Tibial artery (tissue), 4 donors: ENCODE measurements around the gene TDRD1.

Source experiments
- DNase-seq, 2 donors: peaks; one replicate each; pipeline ENCODE4 v3.0.0-alpha.2; 2019
- H3K27ac ChIP-seq, 2 donors: fragments of 200-600 bp; sonication (generic) in 1 of 2; 1 replicate in 1 of 2; 2 replicates in 1 of 2; pipeline ENCODE4 v1.5.1; 2018 to 2019; ENCODE audit warnings: mild to moderate bottlenecking in 1 of 2
- H3K27me3 ChIP-seq, 2 donors: fragments of 200-600 bp; sonication (generic) in 1 of 2; one replicate each; pipeline versions ENCODE4 v1.5.1 to v1.6.0; 2016 to 2019
- H3K36me3 ChIP-seq, 3 donors: fragments of 200-600 bp; sonication (generic) in 2 of 3; one replicate each; pipeline ENCODE4 v1.5.1; 2016 to 2019; ENCODE audit warnings: mild to moderate bottlenecking in 2 of 3
- H3K4me1 ChIP-seq, 4 donors: fragments of 200-600 bp; sonication (generic) in 2 of 4; 1 replicate in 3 of 4; 2 replicates in 1 of 4; pipeline ENCODE4 v1.5.1; 2016 to 2019
- H3K4me3 ChIP-seq, 2 donors: fragments of 200-600 bp; sonication (generic) in 1 of 2; 1 replicate in 1 of 2; 2 replicates in 1 of 2; pipeline ENCODE4 v1.5.1; 2018 to 2019; ENCODE audit warnings: mild to moderate bottlenecking in 2 of 2
- H3K9me3 ChIP-seq, 3 donors: fragments of 200-600 bp; sonication (generic) in 1 of 3; one replicate each; pipeline ENCODE4 v1.5.1; 2016 to 2019
- CTCF ChIP-seq, 2 experiments: fragments of 200-600 bp in 1 of 2; fragments of 450-650 bp in 1 of 2; IDR thresholded peaks; one replicate each; pipeline ENCODE4 v1.5.1; 2017 to 2019; ENCODE audit warnings: antibody characterized with exemption in 2 of 2, mild to moderate bottlenecking in 1 of 2, moderate library complexity in 1 of 2
- intact Hi-C: fragments of 100-400 bp; cut with DNase I; formaldehyde crosslinking; loops from one replicate; pipeline ENCODE4 v1.15.0; 2023; ENCODE audit warnings: low total_unique reads

TDRD1 gene

GRCh38 chr10:114172216-114172615 lies 6.9 kb upstream of the TDRD1 start:
- peak overlapping the region; percentile 77 to 87 for H3K4me3 ChIP-seq
- no peaks in the 10 kb centered on the region for H3K27me3 ChIP-seq
- H3K36me3 ChIP-seq, result peaks cover 0 to 6% (median 0%) of the 10 kb centered on the region in 3 donors
- no peak for DNase-seq
- TF ChIP-seq CTCF (IDR thresholded peaks at IDR 0.05), result no peak
- intact Hi-C loops, result no loop called here
- peaks cover 0 to 12% (median 2%) of the 10 kb centered on the region in 4 donors for H3K4me1 ChIP-seq
- peak overlapping the region in 1 of 2 donors; percentile 92 for H3K27ac ChIP-seq
- peaks cover 0 to 10% (median 3%) of the 10 kb centered on the region in 3 donors for H3K9me3 ChIP-seq

- intact Hi-C loops, result no loop called here
- H3K36me3 ChIP-seq, result peaks cover 0 to 6% (median 0%) of the 10 kb centered on the region in 3 donors
- H3K27ac ChIP-seq, result peak overlapping the region; percentile 86 to 92
- H3K9me3 ChIP-seq, result peaks cover 0 to 10% (median 3%) of the 10 kb centered on the region in 3 donors
- TF ChIP-seq CTCF (IDR thresholded peaks at IDR 0.05), result no peak
- H3K27me3 ChIP-seq, result no peaks in the 10 kb centered on the region
- H3K4me1 ChIP-seq, result peaks cover 0 to 12% (median 2%) of the 10 kb centered on the region in 4 donors
- peak overlapping the region; percentile 77 to 87 for H3K4me3 ChIP-seq
- no peak for DNase-seq
Observed at GRCh38 chr10:114172776-114173602, 6.2 kb upstream of the TDRD1 start.

GRCh38 chr10:114173603-114173920 lies 5.6 kb upstream of the TDRD1 start:
- no peaks in the 10 kb centered on the region for H3K27me3 ChIP-seq
- no peak for DNase-seq
- peak overlapping the region; percentile 86 to 92 for H3K27ac ChIP-seq
- peak overlapping the region; percentile 77 to 87 for H3K4me3 ChIP-seq
- H3K9me3 ChIP-seq, result peaks cover 0 to 4% (median under 1%) of the 10 kb centered on the region in 3 donors
- TF ChIP-seq CTCF (IDR thresholded peaks at IDR 0.05), result no peak
- peaks cover 0 to 4% (median 0%) of the 10 kb centered on the region in 3 donors for H3K36me3 ChIP-seq
- H3K4me1 ChIP-seq, result peaks cover 0 to 12% (median 2%) of the 10 kb centered on the region in 4 donors
- intact Hi-C loops, result no loop called here

- Histone ChIP-seq H3K27me3 (no peaks in the 10 kb centered on the region), H3K4me1 (peaks cover 0 to 12% (median 2%) of the 10 kb centered on the region in 4 donors), H3K27ac (peak within 1 kb of the TSS; percentile 86 to 92), H3K4me3 (peak within 1 kb of the TSS; percentile 77 to 87), H3K9me3 (no peaks in the 10 kb centered on the region), H3K36me3 (no peaks in the 10 kb centered on the region)
- intact Hi-C loops, result no loop called here
- peak; percentile 93 to 96 for DNase-seq
- peak in 1 of 2 experiments; percentile 3 for TF ChIP-seq CTCF (IDR thresholded peaks at IDR 0.05)
Observed at GRCh38 chr10:114173921-114174694, 5.0 kb upstream of the TDRD1 start, which contains the start of gene CCDC186. TSS of gene CCDC186 (minus strand) at chr10:114174203. CDS start at chr10:114163268, 10,935 bp downstream.

GRCh38 chr10:114174695-114175188 lies 4.4 kb upstream of the TDRD1 start:
- Histone ChIP-seq H3K36me3 (no peaks in the 10 kb centered on the region), H3K9me3 (no peaks in the 10 kb centered on the region), H3K4me1 (peaks cover 0 to 12% (median 2%) of the 10 kb centered on the region in 4 donors), H3K4me3 (peak overlapping the region; percentile 77 to 87), H3K27me3 (no peaks in the 10 kb centered on the region), H3K27ac (peak overlapping the region; percentile 86 to 92)
- intact Hi-C loops, result no loop called here
- peak; percentile 71 to 73 for DNase-seq
- no peak for TF ChIP-seq CTCF (IDR thresholded peaks at IDR 0.05)
